ENCODE results near the gene PI16.
"Not testable (repeated sequence)": the region's sequence is repeated elsewhere in the genome, so short reads cannot be mapped to it uniquely, and the experiment has no call there.

PI16 gene

DNA sequence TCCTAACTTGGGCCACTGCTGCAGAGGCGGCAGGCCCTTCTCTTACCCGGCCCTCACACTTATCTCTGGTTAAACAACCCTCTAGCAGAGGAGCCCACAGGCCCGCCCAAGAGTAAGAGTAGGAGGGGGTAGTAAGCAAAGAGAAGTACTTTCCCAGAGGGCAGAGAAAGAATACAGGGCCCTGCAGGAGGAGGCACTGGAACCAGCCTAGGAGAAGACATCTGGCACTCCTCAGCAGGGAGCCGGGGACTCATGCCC is 21.4 kb downstream of the PI16 start:
- no peak for DNase-seq (ENCODE audit: low spot score)

DNA sequence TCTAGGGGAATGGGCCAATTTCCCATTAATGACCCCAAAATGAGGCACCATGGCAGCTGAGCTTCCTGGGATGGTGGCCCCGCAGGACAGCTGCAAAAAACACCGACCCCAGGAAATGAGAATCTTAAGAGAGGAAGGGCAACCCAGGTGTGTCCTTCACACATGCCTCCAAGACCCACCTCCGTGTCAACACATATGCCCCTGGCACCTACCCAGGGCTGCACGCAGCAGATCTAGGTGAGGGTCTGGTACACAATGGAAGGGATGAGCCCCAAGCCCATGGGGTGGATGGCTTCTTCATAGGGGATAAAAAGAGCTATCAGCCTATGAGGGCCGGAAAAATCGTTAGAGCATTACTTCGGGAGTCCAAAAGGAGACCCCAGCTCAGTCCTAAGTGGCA is 22.0 kb downstream of the PI16 start:
- DNase-seq (ENCODE audit: low spot score), result no peak

DNA sequence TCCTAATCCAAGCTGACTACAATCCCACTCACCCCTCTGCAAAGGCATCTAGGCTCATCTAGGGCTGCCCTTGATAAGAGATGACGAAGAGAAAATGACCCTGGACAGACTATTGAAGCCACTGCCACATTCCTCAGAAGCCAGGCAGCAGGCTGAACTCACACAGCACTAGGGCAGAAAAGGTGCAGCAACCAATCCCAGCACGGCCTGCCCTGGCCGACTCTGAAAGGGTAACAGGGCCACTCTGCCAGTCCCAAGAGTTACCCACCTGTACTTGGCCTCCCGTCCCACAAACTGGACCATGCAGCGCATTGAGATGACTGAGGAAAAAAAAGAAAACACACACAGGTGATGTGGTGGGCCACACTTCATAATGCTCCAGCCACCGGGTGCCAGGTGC is 22.4 kb downstream of the PI16 start:
- no peak for DNase-seq (ENCODE audit: low spot score)

DNA sequence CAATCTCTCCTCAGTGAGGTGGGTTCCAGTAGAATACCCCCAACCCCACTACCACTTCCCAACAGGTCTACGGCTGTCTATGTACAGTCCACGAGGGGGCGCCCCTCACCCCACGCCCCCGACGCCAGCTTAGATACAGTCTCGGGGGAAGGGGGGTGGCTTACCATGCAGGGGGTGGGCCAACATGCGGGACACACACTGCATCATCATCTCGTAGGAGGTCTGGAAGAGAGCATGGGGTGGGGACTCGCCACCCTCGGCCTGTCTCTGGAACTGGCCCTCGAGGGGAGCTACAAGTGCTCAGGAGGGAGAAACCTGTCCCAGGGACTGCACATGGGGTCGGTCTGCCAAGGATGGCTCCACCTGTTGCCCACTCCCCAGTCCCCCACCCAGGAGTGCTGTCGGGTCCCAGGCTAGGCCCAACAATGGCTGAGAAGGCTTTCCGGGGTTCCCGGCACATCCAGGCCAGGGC is 23.0 kb downstream of the PI16 start:
- DNase-seq (ENCODE audit: low spot score), result no peak

DNA sequence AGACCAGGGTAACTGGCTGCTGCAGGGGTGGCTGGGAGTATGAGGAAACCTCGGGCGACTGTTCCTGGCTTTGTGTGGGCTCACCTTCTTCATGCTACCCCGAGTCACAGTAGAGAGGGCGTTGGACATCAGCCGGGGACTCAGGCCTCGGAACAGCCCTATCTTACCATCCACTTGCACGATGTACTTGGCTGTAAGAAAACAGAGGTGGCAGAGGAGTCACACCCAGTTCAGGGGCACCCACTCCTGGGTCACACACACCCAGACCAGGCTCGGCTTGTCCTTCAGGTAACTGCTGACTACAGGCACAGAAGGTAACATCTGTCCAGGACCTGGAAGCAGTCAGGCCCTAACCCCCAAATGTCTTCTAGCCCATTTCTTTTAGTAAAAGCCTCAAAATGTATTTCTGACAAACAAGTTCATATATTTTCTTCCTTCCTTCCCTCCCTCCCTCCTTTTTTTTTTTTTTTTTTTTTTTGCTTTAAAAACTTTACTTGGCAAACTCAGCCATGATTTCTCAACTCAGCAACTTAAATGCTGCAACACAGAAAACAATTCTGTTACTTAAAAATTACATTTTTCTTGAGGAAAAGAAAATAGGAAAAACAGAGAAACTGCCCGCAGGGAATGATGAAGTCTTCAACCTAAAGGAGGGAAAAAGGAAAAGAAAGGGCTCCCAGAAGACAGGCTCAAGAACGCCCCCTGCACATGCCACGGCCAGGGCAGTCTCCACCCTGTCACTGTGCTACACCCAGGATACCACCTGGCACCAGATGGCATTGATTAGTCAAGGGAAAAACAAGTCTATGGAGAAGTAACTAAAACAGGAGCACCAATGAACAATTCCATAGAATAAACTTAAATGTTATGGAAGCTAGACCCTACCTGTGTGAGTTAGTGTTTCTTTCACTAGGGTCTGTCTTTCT is 24.1 kb downstream of the PI16 start:
- DNase-seq (ENCODE audit: low spot score), result no peak

DNA sequence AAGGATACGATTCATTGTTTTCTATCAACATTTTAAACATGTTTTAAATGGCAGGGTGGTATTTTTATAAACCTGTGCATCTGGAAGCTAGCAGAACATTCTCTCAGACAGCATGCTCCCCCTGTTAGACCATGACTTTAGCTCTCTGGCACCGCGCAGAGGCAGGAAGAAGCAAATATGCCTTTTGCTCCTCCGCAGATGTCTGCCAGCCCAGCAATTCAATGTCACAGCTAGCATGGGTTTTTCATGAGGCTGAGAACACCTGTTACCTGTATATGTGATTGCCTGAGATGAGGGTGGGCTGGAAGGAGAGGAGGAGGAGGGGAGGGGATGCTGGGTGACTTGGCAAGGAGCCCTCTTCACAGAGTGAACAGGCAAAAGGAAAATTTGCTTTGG is 24.8 kb downstream of the PI16 start:
- peak; percentile 92 for DNase-seq (ENCODE audit: low spot score)

DNA sequence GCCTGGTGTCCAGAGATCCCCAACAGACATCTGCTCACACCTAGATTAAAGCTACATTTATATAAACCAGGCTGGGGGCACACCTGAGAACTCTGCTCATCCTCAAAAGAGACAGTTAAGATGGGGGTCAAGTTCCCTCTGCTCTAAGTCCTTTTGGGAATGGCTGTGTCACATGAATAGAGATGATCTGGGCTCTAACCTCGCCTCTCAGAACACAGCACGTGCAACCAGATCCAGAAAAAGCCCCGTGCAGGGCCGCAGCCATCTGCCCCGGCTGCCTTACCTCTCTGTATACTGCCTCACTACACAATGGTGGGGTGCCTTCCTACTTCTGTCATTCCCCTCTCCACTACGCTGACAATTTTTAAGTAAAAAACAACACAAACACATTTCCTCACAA is 25.6 kb downstream of the PI16 start:
- no peak for DNase-seq (ENCODE audit: low spot score)

DNA sequence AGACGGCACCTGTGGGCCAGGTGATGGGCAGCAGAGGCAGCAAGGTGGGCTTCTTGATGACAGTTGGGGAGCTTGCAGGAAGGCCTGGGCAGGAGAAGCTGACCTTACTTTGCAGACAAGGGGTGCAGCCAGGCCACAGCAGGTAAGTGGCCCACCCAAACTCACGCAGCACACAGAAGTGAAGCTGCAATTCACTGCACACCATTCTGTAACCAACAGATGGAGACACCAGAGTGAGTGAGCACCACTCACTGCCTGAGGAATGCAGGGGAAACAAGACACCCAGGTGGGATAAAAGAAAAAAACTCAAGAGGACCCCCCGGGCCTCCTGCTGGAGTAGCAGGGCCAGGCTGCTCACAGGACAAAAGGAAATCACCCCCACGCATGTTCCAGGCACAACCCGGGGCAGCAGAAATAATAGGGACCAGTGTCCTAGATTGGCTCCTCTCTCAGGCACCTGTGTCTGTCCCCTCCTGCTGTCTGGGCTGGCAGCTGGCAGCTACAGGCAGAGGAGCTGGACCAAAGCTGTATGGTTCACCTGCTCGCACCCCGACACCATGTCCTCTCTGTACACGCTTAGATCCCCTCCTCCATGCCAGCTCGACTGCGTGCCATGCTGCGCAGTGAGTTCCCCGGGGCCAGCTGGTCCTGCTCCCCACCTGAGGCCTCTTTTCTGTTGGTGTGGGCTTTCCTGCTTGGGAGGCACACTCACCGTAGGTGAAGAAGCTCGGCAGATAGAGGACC is 26.5 kb downstream of the PI16 start:
- no peak for DNase-seq (ENCODE audit: low spot score)

DNA sequence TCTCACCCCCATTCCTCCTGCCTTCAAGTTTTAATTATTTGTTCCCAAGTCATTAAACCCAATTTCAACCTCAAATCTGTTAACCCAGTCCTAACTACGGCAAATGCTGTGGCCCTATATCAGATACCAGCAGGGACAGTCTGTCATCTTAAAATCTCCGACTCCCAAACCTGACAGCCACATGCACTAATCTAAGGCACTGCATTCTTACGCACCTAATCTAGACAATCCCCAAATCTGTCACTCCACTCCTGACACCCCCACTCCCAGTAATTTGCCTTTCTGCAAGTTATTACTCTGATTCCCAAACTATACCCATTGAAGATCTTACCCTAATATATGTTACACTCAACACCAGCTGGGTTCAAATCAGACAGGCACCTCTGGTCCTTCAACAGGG is 29.0 kb downstream of the PI16 start:
- no peak for DNase-seq (ENCODE audit: low spot score)

DNA sequence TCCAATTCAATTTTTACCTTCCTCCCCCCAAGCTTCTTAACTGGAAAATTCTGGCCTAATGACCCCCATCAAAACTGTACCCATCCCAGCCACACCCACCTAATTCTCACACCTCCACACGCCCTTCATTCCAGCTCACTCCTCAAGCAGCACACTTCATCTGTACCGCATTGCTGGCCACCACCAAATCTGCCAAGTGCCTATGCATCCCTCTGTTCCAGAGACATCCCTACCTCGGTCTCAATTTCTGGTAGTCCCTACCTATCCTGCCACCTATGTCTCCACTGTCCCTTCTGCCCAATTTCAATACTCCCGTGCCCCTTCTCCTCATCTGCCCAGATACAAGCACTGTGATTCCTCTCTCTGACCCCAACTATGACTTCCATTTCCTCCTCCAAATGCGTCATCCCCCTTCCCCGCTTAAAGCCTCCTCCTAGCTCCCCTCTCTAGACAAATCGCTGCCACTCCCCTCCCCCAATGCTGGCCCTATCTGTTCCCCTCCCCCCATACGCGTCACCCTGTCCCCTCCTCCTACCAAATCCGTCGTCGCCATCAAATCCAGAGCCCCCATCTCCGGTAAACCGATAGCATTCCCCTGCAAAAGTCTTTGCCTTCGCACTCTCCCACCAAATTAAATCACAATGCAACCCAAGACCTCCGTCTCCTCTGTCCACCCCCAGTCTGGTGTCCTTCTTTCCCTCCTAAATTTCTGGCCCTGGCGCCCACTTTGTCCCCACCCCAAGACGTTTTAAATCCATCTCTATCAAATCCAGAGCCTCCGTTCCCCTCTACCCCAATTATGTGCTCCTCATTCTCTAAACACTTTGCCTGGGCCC is 30.3 kb downstream of the PI16 start:
- DNase-seq (ENCODE audit: low spot score), result no peak

DNA sequence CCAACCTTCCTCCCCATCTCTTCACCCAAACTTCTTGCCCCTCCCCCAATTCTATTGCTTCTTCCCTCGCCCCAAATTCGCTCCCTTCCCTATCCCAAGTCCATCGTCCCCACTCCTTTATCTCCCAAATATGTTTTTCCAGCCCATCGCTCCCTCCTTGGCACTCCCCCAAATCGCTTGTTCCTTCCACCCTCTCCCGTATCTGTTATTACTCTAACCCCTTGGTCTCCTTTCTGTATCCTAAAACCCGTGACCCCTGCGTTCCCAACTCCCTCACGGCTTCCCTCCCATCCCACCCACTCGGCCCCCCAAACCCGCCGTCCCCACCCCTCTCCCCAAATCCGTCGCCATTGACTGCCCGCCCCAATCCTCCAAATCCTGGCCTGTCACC is 30.9 kb downstream of the PI16 start:
- no peak for DNase-seq (ENCODE audit: low spot score)

DNA sequence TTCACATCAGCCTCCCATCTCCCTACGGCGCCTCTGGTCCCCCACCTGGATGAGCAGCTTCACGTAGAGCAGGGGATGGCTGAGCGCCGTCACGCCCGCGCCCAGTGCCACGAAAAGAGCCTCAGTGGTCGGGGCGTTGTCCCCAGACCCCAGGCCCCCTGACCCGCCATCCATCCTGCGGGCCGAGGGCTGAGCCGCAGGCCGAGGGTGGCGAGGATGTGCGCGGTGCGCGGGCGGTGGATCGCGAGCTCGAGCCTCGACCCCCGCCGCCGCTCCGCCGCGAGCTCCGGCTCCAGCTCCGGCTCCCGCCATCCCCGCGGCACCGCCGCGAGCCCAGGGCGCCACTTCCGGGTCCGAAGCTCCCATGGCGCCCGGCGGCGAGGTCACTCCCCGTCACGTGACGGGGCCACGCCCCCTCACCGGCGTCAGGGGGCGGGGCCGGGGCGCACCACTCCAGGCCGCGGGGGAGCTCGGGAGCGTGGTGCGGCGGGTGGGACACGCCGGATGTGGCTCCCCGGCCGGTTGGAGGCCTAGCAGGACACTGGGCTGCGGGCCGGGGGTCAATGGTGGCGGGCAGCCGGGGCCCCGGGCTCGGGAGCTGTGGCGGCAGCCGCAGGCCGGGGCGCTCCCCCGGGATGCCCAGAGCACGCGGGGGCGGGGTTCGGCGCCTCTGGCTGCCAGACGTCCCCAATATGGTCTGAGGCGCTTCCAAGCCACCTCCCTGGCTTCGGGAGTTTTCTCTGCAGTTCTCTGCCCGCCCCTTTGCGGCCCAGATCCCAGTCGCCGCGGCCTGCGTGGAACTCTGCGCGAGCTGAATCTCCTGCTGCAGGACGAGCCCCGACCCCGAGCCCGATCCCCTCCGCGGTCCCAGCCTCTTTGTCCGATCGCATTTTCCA is 31.5 kb downstream of the PI16 start, which contains the start of gene MTCH1:
Gene MTCH1, minus strand, starts transcription at position 389 of the 896 bp plus-strand sequence. Its CDS starts 23 bp downstream, at position 366.
- DNase-seq (ENCODE audit: low spot score), result peak; percentile 94

DNA sequence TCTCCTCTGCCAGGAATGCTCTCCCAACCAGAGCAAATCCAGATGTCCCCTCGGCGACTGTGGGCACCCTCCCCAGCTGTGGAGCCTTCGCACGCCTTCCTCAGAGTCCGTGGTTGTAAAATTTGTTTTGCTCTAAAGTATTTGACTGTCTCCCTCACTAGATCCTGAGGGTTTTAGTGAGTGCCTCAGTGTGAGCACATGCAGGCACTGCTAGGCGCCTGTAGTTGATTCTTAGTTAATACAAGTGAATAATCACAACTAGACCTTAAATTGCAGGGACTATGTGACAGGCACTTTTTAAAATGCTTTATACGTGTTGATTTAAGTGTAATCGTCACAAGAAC is 32.1 kb downstream of the PI16 start:
- no peak for DNase-seq (ENCODE audit: low spot score)

DNA sequence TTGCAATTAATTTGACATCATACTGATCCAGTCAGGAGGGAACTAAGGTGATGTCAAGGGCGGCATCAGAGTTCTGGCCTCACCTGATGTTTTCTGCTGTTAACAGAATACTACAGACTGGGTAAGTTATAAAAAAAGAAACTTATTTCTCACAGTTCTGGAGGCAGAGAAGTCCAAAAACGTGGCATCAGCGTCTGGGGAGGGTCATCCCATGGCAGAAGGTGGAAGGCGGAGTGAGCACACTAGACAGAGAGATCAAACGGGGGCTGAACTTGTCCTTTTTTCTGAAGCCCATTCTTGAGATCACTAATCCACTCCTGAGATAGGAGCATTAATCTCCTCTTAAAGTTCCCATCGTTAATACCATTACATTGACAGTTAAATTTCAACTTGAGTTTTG is 34.7 kb downstream of the PI16 start:
- no peak for DNase-seq (ENCODE audit: low spot score)

DNA sequence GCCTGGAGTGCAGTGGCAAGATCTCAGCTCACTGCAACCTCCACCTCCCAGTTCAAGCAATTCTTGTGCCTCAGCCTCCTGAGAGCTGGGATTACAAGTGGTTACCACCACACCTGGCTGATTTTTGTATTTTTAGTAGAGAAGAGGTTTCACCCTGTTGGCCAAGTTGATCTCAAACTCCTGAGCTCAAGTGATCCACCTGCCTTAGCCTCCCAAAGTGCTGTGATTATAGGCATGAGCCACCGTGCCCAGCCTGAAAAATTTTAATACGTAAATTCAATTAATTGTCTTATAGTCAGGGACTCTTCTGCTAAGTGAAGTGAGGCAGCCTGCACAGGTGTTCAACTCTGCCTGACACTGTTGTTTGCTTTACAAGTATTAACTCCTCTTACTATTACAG is 35.9 kb downstream of the PI16 start:
- not testable (repeated sequence) for DNase-seq (ENCODE audit: low spot score)

DNA sequence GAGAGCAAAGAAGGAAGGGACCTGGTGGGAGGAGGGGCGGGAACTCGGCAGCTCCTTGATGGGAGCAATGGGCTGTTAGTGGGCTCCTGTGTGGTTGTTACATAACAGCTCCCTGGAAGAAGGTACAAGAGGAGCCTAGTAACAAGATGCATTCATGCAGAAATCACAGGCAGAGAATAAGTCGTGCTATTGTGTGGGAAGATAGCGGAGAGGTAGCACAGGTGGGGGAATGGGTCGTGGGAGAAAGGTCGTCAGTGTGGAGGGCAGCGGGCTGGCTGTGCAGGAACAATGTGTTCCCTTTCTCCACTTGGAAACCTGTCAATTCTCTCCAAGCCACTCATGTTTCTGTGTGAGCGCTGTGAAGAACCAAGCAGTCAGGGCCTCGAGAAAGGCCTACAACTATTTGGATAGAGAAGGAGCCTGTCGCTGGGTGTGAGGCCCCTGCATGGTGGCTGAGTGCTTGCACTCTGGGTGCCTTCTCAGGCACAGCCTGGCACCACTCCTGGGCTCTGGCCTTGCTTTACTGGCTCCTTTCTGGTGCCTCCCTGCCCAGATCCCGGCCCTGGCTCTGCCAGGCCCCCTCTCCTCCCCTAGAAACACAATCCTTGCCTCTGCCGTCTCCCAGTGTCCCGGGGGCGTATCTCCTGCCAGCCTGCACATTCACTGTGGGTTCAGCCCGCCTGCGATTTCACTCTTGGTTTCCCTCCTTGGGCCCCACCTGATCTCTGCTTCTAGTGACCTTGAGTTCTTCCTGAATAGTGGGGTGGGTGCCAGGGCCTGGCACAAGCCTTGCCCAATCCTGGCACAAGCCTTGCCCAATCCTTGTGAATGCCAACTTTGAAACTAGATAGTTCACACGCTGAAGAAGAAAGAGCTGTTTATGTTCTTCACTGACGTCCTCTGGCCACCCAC is 43.5 kb downstream of the PI16 start:
- DNase-seq (ENCODE audit: low spot score), result peak; percentile 77

DNA sequence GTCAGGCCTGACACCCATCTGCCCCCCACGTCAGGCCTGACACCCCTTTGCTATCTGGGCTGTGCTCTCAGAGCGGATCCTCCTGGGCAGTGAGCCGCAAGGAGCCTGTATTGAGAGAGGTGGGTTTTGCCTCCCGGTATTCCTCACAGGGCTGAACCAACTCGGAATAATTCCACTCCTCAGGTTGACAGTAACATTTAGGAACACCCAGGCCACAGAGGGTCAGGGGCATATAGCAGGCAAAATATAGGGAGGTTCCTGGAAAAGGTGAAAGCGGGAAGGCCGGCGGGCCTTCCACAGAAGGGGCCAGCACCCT is 44.1 kb downstream of the PI16 start:
- no peak for DNase-seq (ENCODE audit: low spot score)

DNA sequence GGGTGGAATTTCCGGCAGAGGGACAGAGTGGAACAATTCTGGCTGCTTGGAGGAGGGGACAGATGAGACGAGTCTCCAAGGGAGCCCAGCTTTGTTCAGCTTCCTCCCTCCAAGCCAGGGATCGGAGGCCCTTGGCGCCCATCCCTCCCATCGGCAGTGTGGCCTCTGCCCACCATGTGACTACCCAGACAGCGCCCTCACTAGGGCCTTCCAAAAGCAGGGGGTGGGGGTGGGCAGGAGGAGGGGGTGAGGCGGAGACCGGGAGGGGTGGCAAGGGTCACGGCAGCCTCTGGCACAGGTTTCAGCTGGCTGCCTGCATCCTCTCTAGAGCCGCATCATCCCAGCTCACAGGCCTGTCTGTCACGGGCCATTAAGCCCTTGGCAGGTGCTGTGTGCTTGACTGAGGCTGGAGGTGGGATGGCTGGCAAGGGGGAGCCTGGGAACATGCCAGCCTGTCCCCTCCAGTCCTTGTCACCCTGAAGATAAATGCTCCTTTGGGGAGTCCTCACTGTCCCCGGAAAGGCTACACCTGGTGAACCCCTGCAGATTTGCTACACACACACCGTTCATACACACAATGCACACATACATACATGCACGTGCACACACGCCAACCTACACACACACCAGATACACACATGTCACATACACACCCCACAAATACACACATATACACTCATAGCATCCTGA is 44.7 kb downstream of the PI16 start:
- DNase-seq (ENCODE audit: low spot score), result no peak

DNA sequence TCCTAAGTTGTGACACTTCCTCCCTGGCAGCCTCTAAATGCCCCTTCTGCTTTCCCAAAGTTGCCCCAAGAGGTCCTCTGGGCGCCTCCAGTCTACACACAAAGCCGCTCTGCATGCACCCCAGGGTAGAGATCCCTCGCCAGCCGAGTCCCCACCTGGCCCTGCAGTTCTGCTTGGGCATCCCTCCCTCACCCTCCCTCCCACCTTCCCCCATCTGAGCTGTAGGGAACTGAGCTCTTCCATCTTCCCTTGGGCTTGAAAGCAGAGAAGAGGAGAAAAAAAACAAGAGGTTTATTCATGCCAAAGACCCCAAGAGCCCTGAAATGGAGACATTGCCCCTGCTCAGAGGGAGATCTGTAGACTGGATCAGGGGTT is 45.2 kb downstream of the PI16 start:
- no peak for DNase-seq (ENCODE audit: low spot score)

Data from Ammon's horn (tissue), 1 donor.